Stimulated activated CD8-positive, alpha-beta memory T cell treated with anti-CD3 and anti-CD28 coated beads, Interleukin-2, amount 100 ng/mL, for 48 hours (primary cell): ENCODE results near the gene MTHFD1.
"Not testable (repeated sequence)": the region's sequence is repeated elsewhere in the genome, so short reads cannot be mapped to it uniquely, and the experiment has no call there.

ENCODE experiments used
- DNase-seq, 2 donors: peaks; one replicate each; pipeline ENCODE4 v3.0.0-alpha.2; 2020; ENCODE audit warnings: low read depth in 2 of 2

The MTHFD1 gene

DNA sequence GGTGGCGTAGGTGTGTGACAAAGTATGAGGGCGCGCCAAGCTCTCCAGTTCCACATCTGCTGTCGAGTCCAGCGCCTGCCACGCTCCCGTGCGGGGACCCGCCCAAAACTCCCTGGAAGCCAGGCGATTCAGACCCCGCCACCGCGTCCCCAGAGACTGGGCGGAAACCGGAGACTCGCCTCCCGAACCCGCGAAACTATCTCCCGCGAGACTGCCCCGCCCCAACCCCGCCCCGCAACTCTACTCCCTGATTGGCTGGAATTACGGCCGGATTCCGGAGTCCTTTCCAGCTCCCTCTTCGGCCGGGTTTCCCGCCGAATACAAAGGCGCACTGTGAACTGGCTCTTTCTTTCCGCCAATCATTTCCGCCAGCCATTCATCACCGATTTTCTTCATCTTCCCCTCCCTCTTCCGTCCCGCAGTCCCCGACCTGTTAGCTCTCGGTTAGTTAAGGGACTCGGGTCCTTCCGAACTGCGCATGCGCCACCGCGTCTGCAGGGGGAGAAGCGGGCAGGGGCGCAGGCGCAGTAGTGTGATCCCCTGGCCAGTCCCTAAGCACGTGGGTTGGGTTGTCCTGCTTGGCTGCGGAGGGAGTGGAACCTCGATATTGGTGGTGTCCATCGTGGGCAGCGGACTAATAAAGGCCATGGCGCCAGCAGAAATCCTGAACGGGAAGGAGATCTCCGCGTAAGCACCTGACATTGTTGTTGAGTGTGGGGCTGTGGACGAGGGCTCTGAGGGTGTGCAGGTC is at the start of gene MTHFD1:
MTHFD1 (plus strand) TSS at position 572 of the 751 bp plus-strand sequence; CDS start at position 647, 75 bp downstream.
- peak; percentile 96 to 98 for DNase-seq

DNA sequence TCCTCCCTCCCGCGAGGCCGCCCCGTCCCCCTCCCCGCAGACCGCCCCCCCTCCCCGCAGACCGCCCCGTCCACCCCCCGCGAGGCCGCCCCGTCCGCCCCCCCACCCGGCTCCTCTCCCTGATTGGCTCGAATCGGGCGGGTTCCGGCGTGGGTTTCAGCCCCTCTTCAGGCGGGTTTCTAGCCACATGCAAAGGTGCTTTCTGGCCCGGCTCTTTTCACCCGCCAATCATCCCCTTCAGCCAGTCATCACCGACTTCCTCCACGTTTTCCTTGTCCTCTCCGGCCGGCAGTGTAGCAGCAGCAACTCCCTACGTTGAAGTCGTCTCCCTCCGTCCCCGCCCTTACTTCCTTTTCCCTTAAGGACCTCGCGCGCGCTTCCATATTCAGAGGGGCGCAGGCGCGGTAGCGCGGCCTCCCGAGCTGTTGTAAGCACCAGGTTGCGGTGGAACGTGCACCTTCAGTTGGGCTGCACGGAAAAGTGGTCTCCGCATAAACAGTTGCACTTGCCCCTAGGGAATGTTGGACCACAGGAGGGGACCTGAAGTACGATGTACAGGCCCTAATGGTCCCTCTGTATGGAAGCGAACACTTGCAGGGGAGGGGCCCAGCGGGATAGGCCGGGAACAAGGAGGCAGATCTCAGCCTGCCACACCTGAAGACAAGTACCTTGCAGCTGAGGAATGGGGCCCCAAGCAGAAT is 49.4 kb upstream of the MTHFD1 start:
- DNase-seq: peak; percentile 85 to 87

DNA sequence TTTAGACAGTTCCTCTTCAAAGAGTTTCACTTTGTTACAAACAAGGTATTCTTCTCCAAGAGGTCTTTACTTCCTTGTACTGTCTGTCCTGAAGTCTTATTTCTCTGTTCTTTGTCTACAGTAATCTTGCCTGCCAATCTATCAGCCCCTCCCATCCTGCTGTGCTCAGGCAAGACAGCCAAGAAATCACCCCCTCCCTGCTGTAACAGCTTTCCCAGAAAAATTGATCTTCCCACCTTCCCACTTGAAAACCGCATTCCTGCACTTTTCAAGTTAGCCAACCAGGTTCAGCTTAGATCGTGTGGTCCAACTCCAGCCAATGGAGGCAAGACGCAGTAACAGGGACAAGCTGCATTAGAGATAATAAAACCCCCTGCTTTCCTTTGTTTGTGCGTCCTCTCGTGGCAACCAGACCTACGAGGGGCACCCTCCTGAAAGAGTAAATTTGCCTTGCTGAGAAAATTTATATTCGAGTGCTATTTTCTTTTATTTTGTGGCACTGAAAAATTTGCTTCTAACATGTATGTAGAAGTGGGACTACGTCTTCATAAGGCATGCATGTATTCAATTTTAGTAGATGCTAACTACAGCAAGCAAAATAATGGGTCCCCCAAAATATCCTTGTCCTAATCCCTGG is 47.5 kb upstream of the MTHFD1 start:
- no peak for DNase-seq

DNA sequence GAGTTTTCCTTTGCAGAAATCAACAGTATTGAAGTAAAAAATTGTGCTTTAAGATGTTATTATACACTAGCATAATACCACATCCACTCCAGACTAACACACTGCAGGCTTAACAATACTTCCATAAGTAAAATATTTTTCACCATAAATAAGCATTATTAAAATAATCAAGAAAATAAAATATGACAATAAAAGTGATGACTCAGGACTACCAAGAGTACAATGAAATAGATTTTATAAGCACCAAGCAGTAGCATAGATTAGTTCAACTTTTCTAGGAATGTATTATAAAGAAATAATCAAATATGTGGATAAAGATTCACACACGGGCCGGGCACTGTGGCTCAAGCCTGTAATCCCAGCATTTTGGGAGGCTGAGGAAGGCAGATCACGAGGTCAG is 40.4 kb upstream of the MTHFD1 start:
- DNase-seq: no peak

DNA sequence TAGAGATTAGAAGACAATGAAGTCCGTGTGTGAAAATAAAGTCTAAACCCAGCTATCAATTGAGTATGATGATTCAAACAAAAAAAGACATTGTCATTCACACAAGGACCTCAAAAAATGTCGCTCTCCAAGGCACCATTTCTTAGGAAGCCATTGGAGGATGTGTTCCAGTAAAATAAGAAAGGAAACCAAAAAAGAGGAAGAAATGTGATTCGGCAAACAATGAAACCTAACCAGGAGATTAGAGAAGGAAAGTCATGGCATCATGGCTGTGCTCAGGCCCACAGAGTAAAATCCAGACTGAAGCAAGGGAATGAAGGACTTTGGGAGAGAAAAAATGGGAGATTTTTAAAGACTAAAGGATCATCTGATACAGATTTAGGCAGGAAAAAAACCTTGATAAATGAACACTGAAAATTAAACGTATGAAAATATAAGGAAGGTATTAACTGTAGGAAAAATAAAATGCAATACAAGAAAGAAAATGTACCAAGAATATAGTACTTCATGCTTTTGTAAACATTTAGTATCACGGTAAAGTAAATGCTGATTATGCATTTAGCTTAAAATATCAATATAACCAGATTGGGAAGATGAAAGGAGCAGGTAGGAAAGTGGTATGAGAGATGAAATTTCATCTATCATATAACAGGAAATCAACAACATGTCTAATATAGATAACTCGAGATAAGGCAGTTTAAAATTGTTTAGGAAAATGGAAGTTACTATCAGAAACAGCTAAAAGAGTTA is 38.2 kb upstream of the MTHFD1 start:
- no peak for DNase-seq

DNA sequence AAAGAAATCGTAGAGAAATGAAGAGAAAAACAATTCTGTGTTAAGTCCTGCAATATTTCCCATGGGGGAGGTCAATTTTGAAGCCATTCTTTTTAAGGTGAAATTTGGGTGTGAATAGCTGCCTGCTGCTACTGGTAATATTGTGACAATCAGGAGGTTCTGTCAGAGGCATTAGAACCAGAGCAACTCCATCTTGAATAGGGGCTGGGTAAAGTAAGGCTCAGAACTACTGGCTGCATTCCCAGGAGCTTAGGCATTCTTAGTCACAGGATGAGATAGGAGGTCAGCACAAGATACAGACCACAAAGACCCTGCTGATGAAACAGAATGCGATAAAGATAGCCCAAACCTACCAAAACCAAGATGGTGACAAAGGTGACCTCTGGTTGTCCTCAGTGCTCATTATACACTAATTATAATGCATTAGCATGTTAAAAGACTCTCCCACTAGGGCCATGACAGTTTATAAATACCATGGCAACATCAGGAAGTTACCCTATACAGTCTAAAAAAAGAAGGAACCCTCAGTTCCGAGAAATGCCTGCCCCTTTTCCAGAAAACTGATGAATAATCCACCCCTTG is 24.8 kb upstream of the MTHFD1 start:
- DNase-seq: no peak

DNA sequence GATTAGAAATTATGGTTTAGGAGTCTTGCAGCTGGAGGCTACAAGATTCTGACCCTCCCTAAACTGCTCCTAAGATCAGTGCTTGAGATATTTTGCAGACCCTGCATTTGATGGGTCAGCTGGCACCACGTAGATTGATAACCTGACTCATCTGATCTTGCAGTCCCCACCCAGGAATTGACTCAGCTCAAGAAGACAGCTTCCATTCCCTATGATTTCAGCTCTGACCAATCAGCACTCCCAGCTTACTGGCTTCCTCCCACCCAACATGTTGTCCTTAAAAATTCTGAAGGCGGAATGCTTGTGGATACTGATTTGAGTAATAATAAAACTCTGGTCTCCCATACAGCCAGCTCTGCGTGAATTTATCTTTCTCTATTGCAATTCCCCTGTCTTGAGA is 23.2 kb upstream of the MTHFD1 start:
- DNase-seq: no peak

DNA sequence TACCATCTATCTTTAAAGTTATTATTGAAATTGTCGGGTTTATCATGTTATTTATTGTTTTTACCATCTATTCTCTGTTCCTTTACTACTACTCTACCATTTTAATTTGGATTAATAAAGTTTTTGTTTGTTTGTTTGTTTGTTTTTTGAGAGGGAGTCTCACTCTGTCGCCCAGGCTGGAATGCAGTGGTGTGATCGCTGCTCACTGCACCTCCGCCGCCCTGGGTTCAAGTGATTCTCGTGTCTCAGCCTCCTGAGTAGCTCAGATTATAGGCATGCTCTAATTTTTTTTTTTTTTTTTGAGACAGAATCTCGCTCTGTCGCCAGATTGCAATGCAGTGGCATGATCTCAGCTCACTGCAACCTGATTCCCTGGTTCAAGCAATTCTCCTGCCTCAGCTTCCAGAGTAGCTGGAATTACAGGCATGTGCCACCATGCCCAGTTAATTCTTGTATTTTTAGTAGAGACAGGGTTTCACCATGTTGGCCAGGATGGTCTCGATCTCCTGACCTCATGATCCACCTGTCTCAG is 22.7 kb upstream of the MTHFD1 start:
- not testable (repeated sequence) for DNase-seq

DNA sequence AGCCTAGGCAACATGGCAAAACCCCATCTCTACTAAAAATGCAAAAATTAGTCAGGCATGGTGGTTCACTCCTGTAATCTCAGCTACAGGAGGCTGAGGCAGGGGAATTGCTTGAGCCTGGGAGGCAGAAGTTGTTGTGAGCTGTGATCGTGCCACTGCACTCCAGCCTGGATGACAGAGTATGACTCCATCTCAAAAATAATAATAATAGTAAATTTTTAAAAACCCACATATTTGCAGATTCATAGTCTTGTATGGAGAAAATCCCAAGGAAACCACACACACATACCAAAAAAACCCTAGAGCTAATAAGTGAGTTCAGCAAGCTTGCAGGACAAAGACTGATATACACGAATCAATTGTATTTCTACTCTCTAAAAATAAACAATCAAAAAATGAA is 19.0 kb upstream of the MTHFD1 start:
- DNase-seq: no peak

DNA sequence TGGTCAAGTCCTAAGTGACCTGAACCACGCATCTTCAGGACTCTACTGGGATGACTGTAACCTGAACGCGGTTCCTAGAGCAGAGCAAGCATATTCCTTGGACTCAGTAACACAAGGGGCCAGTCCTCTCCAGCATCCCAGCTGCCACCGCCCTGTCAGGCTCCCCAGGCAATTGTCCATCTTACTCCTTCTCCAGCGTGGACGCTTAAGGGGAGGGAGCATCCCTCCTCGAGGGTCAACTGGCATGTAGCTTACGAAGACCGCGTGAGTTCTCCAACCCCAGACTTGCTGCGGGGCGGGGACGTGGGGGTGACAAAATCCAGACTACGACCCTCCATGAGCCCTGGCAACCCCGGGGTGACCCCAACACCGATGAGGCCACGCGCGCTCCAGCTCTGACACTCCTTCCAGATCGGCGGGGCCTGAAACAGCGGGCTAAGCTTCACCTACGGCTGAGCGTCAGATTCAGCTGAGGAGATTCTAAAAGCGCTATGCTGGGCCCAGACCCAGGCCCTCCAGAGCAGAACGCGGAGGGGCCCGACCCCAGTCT is 846 bp upstream of the MTHFD1 start:
- peak in 1 of 2 donors; percentile 4 for DNase-seq

DNA sequence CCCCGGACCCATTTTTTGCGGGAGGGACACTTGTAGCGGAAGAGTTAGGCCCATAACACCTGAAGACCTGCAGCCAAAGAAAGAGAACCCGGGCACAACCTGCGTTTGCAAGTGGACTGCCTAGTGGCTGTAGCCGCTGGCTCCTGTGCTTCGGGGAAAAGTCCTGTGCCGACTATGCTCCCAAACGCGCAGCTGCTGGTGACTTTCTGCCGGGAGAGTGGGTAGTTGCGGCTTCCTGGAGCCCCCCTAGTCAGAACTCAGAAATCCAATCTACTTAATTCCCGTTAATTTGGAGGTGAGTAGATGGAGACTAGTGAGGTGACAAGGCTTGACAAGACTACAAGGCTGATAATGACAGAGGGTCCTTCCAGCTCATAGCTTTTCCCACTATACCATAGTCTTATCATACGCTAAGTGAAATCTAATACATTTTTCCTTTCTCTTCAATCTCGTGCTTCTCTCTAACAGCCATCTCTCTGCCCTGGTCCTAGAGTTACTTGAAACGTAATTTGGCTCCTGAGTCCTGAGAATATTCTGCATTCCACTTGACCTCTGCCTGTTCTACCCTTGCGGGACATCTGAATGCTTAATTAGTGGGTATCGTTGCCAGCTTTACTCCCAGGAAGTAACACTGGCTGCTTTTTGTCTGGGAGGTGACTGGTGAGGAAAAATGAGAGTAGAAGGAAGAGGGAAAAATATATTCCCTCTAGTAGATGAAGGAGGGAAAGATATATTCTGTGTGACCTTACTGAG is 556 bp downstream of the MTHFD1 start:
- DNase-seq: peak; percentile 11 to 13

DNA sequence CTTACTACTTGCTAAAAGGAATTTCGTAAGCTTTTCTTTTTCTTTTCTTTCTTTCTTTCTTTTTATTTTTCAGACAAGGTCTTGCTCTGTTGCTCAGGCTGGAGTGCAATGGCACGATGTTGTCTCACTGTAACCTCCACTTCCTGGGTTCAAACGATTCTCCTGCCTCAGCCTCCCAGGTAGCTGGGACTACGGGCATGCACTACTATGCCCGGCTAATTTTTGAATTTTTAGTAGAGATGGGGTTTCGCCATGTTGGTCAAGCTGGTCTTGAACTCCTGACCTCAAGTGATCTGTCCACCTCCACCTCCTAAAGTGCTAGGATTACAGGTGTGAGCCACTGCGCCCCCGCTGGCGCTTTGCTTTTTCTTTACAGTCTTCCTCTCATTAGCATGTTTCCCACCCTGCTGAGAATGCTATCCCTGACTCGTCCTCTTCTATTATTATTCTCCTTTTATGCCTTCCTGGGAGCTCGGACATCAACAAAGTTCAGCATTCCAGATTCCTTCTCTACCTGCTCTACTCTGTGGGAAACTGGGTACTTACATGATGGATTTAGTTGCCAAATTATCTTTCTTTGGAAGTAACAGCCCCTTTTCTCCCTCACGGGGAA is 3.1 kb downstream of the MTHFD1 start:
- no peak for DNase-seq

DNA sequence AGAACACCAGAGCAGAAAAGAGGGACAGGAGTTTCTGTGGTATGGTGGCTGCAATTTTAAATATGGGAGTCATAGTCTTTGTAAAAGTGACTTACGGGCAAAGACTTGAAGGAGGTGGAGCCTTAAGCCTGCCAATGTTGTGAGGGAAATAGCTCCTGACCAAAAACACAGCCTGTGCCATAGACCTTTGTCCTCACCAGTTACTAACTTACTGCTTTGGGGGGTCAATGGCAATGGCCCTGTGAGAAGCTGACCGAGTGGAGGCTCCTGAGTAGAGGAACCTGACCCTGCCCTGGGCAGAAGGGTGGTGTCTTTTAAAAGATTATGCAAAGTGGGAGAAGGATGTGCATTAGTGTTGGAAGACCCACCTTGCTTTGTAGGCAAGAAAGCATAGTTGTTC is 3.8 kb downstream of the MTHFD1 start:
- DNase-seq: no peak

DNA sequence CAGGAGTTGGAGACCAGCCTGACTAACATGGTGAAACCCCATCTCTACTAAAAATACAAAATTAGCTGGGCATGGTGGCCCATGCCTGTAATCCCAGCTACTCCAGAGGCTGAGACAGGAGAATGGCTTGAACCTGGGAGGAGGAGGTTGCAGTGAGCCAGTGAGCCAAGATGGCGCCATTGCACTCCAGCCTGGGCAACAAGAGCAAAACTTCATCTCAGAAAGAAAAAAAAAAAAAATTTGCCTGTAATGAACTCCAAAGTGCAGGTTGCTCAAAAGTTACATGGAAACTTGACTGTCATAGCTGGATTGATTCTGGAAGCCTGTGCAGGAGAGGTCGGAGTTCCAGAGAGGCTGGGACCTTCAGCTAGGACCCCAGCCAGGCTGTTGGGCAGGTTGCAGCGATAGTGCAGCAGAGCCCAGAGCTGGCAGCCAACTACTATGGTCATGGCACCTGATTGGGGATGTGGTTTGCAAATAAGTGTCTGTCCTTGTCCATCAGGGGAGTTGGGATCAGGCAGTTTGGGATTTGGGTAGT is 5.1 kb downstream of the MTHFD1 start:
- not testable (repeated sequence) for DNase-seq

DNA sequence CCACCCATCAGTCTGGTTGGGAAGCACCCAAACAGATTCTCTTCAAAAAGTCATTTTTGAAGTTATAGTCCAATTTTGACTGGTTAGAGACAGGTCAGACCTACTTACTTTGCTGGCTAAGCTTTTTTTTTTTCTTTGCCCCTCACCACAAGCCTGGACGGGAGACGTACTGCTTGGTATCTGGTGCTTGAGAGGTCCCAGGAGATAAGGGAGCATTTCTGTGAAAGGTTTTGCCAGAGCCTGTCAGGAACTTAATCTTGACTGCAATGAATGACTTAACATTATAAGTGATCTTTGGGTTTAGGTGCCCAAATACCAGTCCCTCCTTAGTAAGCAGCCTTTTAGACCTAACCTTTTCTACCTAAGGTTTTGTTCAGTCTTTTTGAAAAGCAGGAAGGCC is 6.3 kb downstream of the MTHFD1 start:
- DNase-seq: no peak

DNA sequence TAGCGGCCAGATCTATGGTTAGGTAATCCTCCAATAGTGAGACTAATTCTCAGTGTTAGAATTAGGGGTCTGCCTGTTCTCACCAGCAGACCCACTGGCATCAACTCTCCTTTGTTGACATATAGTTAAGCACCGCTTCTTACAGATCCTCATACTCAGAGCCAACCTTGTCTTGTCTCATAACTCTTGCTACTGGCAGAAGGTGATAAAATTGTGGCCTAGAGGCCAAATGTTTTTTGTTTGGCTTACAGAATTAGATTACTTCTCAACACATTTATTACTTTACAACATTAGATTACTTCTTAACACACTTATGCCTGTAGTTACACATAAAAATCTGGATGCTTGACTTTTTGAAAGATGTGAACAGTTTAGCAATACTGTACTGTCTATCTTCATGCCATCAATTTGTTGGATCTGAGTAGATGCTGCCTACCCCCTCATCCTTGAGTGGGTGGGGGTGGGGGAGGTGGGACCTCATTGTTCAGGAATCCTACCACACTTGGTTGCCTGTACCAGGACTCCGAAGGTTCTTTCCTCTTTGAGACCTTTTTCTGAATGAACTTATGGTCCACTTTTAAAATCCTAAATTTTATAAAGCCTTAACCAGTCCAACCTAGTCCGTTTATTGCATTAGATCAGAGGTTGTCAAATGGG is 7.0 kb downstream of the MTHFD1 start:
- no peak for DNase-seq

DNA sequence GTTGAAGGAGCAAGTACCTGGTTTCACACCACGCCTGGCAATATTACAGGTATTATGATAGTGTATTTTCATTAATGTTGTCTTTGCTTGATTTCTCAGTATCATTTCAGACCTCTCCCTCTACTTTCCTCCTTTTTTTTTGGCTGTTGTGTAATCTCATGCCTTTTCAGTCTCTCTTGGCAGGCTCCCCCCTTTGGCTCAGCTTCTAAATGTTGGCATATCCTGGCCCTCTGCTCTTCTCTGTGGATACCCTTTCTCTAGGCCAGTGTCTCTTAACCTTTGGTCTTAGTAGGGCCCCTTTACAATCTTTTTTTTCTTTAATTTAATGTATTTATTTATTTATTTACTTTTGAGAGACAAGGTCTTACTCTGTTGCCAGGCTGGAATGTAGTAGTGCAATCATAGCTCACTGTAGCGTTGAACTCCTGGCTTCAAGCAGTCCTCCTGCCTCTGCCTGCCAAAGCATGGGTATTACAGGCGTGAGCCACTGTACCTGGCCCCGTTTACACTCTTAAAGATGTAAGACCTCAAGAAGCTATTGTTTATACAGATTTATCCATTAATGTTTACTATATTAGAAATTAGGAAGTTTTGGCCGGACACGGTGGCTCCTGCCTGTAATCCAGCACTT is 12.8 kb downstream of the MTHFD1 start:
- no peak for DNase-seq

DNA sequence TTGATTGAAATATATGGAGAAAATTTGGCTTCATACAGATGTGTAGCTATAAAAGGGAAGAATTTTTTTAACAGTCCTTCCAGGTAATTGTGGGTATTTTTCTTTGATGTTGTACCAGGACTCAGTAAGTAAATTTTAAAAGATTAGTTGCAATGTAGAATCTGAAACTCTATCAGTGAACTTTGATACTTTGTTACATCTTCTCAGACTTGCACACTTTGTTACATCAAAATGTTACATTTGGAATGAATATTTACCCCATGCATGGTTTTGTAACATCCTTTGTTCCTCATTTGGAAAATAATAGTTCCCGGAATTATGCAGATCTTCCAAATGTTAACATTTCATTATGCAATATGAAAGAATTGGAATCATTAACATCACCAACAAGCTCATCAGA is 13.8 kb downstream of the MTHFD1 start:
- no peak for DNase-seq

DNA sequence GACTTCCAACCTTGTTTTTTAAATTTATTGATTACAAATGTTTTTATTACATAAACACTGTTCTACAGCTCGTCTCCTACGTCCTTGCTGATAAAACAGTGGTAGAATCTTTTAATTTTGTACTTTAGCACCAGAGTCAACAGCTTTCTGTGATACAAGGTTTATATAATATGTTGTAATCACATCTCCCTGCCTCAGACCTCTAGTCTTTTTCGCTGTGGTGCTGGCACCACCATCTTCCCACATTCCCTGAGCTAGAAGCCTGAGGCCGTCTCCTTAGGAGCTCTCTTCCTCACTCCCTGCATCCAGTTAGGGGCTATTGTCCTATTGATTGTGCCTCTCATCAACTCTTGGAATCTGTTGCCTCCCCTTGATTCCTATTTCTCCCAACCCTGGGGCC is 17.1 kb downstream of the MTHFD1 start:
- no peak for DNase-seq
